GM18858 (cell line): ENCODE data around the gene KIF27.
"Not testable (repeated sequence)": the region's sequence is repeated elsewhere in the genome, so short reads cannot be mapped to it uniquely, and the experiment has no call there.

Experiments used
- ATAC-seq: cut with Tn5 transposase; IDR thresholded peaks from one replicate; pipeline ENCODE4 v1.9.1; 2021; ENCODE audit not compliant: unreplicated experiment

The KIF27 gene

DNA sequence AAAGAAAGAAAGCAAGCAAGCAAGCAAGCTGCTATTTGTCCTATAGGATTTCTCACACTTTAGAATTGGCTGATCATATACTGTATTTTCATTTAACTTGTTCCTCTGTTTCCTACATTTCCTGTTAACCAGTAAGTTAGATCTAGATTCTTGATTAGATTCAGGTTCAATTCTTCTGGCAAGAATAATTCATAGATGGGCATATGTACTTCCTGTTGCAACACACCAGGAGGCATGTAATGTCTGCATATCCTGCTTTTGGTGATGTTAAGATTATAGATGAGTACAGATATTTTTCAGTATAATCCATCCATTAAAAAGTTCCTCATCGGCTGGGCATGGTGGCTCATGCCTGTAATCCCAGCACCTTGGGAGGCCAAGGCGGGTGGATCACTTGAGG is 10.8 kb upstream of the KIF27 start:
- no peak for ATAC-seq

GRCh38 chr9:83930881-83931280 is 9.6 kb upstream of the KIF27 start:
- no peak for ATAC-seq

DNA sequence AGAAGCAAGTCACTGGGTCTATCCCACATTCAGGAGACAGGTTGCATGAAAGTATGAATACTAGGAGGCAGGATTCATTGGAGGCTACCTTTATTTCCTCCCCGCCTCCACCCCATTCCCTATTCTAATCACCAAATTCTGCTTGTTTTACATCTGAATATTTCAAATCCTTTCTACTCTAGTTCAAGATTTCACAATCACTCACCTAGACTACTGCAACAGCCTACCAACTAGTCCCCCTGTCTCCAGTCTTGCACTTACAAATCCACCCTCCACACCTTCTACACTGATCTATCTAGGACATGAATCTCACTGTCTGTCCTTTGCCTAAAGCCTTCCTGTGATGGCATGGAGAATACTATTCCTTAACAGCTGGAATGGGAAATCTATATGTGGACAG is 6.4 kb upstream of the KIF27 start:
- no peak for ATAC-seq

DNA sequence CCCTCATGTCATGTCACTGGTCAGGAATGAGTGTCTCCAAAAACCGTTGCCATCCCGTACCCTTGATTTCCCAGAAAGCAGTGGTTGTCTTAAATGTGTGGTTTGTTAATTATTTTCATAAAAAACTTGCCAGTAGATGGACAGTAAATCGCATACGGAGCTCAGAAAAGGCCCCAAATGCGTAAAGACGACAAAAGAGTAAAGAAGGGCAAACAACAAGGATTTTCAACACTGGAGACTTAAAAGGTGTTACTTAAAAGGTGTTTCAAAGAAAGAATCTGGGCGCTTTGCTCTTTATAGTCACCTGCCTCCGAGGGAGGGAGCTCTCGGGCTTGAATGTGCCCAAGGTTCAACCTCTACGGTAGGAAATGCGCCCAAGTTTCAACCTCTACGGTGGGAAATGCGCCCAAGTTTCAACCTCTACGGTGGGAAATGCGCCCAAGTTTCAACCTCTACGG is 734 bp downstream of the KIF27 start:
- peak; percentile 1 for ATAC-seq

GRCh38 chr9:83919111-83919510 is 2.1 kb downstream of the KIF27 start:
- no peak for ATAC-seq

DNA sequence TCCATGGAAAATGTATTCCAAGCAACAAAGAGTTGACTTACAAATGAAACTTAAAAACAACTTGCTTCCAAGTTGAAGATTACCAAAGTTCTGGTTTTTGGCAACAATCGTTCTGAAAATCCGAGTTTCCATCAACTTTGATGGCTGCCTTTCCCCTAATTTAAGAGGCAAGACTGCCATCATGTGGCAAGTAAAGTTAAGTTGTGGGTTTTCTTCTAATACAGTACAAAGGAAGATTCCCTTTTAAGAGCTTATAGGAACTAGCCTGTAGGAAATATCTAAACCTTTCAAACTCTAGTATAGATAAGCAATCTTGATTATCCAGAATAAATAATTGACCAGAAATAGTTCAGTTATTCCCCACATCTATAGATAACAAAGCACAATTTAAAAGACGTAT is 9.0 kb downstream of the KIF27 start:
- ATAC-seq, result not testable (repeated sequence)

DNA sequence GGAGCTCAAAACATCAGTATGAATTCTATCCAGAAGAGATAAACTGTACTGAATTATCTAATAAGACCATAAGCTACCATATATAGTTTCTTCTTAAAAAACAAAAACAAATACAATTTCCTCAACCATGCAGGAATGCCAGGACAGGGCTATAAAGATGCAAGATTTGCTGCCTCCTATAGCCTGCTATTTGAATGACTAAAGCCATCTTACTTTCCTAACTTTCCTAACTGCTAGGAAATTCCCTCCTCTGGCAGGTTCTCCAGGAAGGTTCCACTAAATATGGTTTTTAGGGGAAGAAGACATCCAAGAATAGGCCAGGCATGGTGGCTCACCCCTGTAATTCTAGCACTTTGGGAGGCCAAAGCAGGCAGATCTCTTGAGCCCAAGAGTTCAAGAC is 15.1 kb downstream of the KIF27 start:
- no peak for ATAC-seq

DNA sequence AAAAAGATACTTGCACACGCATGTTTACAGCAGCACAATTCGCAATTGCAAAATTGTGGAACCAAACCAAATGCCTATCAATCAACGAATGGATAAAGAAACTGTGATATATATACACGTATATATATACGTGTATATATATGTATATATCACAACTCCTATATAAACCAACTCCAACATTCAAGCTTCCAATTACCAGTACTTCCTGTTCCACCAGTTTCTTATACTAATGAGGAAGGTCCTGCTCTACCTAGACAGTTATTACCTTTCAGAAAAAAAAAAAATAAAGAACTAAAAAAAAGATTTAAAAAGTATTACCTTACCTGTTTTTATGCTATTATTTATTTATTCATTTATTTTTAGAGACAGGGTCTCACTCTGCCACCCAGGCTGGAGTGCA is 20.6 kb downstream of the KIF27 start:
- not testable (repeated sequence) for ATAC-seq

- not testable (repeated sequence) for ATAC-seq
These were observed 26.9 kb downstream of the KIF27 start for GRCh38 chr9:83894301-83894700.

DNA sequence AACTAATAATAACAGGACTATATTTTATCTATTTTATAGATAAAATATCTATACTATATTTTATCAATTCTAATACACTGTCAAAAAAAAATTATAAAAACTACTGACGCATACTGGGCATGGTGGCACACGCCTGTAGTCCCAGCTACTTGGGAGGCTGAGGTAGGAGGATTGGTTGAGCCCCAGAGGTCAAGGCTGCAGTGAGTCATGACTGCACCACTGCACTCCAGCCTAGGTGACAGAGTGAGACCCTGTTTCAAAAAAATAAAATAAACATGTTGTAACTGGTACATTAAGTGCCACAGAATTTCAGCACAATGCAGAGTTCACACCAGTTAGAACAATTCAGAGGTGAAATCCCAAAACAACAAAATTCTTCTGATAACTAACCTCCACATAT is 34.7 kb downstream of the KIF27 start:
- not testable (repeated sequence) for ATAC-seq

DNA sequence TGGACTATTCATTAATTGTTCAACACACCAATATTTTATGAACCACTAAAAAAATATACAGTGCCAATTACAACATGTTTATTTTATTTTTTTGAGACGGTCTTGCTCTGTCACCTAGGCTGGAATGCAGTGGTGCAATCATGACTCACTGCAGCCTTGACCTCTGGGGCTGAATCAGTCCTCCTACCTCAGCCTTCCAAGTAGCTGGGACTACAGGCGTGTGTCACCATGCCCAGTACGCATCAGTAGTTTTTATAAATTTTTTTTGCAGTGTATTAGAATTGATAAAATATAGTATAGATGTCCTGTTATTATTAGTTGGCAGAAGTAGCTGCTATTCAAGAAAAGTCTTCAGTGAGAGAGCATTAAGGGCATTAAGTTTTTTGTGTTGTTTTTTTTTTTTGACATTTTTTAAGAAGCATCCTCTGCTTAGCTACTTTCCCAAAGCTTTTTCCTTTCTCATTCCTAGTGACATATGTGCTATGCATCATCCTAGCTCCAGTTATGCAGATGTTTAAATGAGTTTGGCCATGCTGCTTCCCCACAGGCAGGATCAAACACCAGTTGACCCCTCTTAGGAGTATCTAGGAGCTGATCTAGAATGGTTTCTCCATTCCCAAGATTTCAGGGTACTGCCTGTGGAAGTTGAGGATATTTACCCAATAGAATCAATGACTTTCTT is 35.5 kb downstream of the KIF27 start:
- not testable (repeated sequence) for ATAC-seq

DNA sequence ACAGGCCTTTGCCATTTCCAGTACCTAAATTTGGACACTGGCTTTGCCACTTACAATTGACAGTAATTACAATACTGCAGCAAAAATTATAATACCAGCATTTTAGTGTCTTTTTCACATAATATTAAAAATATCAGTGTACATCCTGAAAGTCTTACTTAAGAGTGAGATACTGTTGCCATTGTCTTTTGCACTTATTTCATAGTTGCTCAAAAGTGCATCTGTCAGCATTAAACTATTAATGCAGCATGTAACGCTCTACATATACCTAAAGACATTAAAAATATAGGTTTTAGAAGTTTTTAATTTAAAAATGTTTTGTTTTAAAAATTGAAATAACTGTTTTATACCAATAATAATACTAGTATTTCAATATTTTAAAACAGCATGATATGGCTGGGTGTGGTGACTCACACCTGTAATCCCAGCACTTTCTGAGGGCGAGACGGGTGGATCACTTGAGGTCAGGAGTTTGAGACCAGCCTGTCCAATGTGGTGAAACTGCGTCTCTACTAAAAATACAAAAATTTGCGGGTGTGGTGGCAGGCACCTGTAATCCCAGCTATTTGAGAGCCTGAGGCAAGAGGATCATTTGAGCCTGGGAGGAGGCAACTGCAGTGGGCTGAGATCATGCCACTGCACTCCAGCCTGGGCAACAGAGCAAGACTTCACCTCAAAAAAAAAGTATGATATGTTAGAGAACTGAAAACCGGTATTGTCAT is 39.4 kb downstream of the KIF27 start:
- ATAC-seq, result not testable (repeated sequence)

GRCh38 chr9:83875559-83875958 is 45.7 kb downstream of the KIF27 start:
- not testable (repeated sequence) for ATAC-seq

GRCh38 chr9:83849895-83850294 is 71.3 kb downstream of the KIF27 start:
- ATAC-seq, result peak; percentile 84

- ATAC-seq, result not testable (repeated sequence)
These were observed 84.1 kb downstream of the KIF27 start for GRCh38 chr9:83837070-83837643.

- ATAC-seq, result not testable (repeated sequence)
These were observed 90.7 kb downstream of the KIF27 start for GRCh38 chr9:83830426-83831071.

DNA sequence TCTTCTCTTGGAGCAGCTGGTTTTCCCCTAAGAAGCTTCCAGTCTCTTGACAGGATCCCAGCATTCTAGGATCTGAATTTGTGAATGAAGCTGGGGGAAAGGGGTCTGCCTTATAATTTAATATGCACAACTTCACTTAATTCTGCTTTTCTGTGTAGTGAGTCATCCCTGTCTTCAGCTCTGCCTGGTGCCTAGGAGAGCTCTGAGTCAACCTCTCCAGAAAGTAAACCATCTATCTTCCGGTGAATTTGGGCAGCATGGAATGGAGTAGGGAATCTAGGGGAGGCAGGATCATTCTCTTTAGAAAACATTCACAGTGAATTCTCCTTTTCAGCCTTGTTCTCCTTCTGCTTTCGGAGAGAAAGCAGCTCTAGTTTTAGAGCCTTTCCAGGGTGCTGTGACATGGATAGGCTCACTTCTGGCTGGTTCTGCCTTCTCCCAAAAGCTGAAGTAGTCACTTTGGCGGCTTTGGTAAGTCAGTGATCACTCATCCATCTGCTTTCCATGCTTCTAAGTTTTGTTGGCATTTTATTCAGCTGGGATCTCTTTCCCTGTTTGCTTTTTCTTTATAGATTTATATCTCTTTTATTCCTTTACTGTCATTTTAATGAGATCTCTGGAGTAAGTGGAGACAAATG is 96.1 kb downstream of the KIF27 start:
- not testable (repeated sequence) for ATAC-seq

- ATAC-seq, result peak; percentile 64
These were observed 103.6 kb downstream of the KIF27 start, which contains the start of gene GKAP1 for GRCh38 chr9:83817356-83818278. Gene GKAP1 (minus strand): TSS chr9:83817769. CDS start chr9:83806517, 11,252 bp downstream.

DNA sequence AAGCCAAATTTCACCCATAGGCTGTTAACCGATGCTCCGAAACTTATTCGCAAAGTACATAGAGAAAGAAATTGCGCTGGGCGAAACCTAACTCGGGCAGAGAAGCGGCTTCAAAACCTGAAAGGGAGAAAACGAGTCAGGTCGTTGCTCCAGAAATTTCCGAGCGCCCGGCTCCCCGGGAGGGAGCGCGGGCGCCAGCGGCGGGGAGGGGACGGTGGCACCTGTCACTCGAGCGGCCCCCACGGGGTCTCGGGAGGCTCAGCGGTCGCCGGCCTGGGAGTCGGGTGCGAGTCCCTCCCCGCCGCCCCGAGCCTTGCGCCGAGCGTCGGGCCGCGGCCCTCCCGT is 104.2 kb downstream of the KIF27 start:
- ATAC-seq, result not testable (repeated sequence)

DNA sequence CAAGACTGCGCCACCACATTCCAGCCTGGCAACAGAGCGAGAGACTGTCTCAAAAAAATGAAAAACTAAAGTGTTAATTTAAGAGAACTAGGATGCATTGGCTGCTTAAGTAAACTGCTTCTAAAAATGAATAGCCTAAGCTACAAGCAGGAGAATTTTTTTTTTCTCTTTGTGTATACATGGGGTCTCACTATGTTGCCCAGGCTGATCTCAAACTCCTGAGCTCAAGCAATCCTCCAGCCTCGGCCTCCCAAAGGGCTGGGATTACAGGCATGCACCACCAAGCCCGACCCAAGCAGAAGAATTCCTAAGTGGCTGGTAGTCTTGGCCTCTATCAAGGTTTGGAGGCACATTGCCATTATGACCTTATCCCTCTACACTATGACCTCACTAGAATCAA is 106.1 kb downstream of the KIF27 start:
- not testable (repeated sequence) for ATAC-seq
